Uterine smooth muscle cell (primary cell): ENCODE measurements around the gene RAB28. TPM values are rescaled to one million over a fixed set of nuclear protein-coding genes. Genes with fewer than 3 reads are reported as not detected.

Source experiments
- total RNA-seq: library from RNA; depleted of rRNA; stranded (reverse); fragments of >200 nt; gene quantifications from 2 replicates; pipeline ENCODE4 v1.2.3, GENCODE V29; 2014

Gene RAB28
- 18.4 and 20.7 TPM in 2 replicates for total RNA-seq

GRCh38 chr4:13484122-13484748 lies at the start of gene RAB28:
RAB28 (minus strand) TSS chr4:13484340.

Other genes with a start within 250 kb of the RAB28 start
- gene NKX3-2, start 60.2 kb upstream of the RAB28 start, total RNA-seq = 0.37 and 0.55 TPM in 2 replicates
- 37.4 and 41.6 TPM in 2 replicates for gene BOD1L1, start 143.4 kb upstream of the RAB28 start, total RNA-seq